B cell (primary cell): ENCODE measurements around the gene GFPT1.

Experiments
- CTCF ChIP-seq: fragments of 200-600 bp; IDR thresholded peaks from one replicate; pipeline ENCODE4 v1.8.0; 2022; ENCODE audit warnings: antibody characterized with exemption, mild to moderate bottlenecking
- EZH2 ChIP-seq: IDR thresholded peaks from 2 replicates; pipeline ENCODE4 v1.6.1; 2012; ENCODE audit warnings: borderline replicate concordance, low read depth, mild to moderate bottlenecking, moderate library complexity, low read length; ENCODE audit not compliant: insufficient read depth, poor library complexity, severe bottlenecking

- no peak for TF ChIP-seq EZH2
- no peak for TF ChIP-seq CTCF
Measured at GRCh38 chr2:69316550-69316949, 70.5 kb downstream of the GFPT1 start.
